Peyer's patch (tissue), 4 donors: Measurements from ENCODE around the gene HLCS.

ENCODE experiments used
- POLR2A ChIP-seq, 2 donors: fragments of 450-650 bp; IDR thresholded peaks; one replicate each; pipeline ENCODE4 v1.5.1; 2017; ENCODE audit warnings: antibody characterized with exemption in 2 of 2, mild to moderate bottlenecking in 2 of 2, moderate library complexity in 2 of 2
- TF ChIP-seq, protein P1 (sequence below), 6 experiments: fragments of 450-650 bp in 4 of 6; fragments of 200-600 bp in 2 of 6; sonication (generic) in 1 of 6; IDR thresholded peaks; one replicate each; pipeline ENCODE4 v1.5.1; 2017 to 2019; ENCODE audit warnings: antibody characterized with exemption in 6 of 6, mild to moderate bottlenecking in 3 of 6, moderate library complexity in 1 of 6

DNA sequence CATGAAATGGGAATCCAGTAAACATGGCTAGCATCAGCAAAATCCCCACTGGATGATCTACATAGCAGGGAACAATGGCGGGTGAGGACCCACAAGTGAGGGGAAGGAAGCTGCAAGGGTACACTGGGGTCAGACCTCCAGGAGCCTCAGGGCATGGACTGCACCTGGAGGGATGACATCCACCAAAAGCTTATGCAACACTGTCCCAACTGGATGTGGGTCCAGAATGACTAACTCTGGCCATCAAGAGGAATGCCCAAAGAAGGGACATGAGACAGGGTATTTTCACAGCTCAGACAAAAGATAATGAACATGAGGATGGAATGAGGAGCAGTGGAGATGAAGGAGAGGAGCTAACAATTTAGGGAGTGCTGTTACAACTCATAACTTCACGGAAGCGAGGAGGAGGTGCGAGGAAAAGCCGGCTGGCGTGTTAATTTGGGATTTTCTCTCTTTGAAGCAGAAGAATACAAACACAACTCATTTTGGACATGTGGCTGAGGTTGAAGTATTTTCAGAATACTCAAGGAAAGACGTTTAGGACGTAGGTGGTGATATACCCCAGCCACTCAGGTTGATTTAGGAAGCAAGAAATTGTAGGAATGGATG lies 5.7 kb downstream of the HLCS start:
- TF ChIP-seq, protein P1, sequence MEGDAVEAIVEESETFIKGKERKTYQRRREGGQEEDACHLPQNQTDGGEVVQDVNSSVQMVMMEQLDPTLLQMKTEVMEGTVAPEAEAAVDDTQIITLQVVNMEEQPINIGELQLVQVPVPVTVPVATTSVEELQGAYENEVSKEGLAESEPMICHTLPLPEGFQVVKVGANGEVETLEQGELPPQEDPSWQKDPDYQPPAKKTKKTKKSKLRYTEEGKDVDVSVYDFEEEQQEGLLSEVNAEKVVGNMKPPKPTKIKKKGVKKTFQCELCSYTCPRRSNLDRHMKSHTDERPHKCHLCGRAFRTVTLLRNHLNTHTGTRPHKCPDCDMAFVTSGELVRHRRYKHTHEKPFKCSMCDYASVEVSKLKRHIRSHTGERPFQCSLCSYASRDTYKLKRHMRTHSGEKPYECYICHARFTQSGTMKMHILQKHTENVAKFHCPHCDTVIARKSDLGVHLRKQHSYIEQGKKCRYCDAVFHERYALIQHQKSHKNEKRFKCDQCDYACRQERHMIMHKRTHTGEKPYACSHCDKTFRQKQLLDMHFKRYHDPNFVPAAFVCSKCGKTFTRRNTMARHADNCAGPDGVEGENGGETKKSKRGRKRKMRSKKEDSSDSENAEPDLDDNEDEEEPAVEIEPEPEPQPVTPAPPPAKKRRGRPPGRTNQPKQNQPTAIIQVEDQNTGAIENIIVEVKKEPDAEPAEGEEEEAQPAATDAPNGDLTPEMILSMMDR (IDR thresholded peaks at IDR 0.05) = no peak
- no peak for TF ChIP-seq POLR2A (IDR thresholded peaks at IDR 0.05)
